Aorta (tissue), 5 donors: ENCODE results near the gene STMP1. TPM values are rescaled to one million over a fixed set of nuclear protein-coding genes. Genes with fewer than 3 reads are reported as not detected.
"Not testable (repeated sequence)": the region's sequence is repeated elsewhere in the genome, so short reads cannot be mapped to it uniquely, and the experiment has no call there.

ENCODE experiments used
- ATAC-seq: fragments of 200-7000 bp; cut with Tn5 transposase; one replicate; pipeline ENCODE4 v1.9.1; 2022; ENCODE audit warnings: moderate library complexity; ENCODE audit not compliant: low FRiP score
- DNase-seq, 2 donors: peaks; one replicate each; pipeline ENCODE4 v3.0.0-alpha.2; 2020
- H3K27ac ChIP-seq, 2 donors: one replicate each; pipeline ENCODE4 v1.5.1; 2013; ENCODE audit warnings: low read length in 2 of 2, mild to moderate bottlenecking in 2 of 2, moderate library complexity in 2 of 2, control low read depth in 1 of 2, inconsistent platforms in 1 of 2, low read depth in 1 of 2
- H3K27me3 ChIP-seq, 2 donors: one replicate each; pipeline ENCODE4 v1.6.1; 2013; ENCODE audit warnings: control low read depth in 1 of 2, low read length in 1 of 2, mild to moderate bottlenecking in 1 of 2, moderate library complexity in 1 of 2; ENCODE audit not compliant: insufficient read depth in 2 of 2, control insufficient read depth in 1 of 2
- H3K36me3 ChIP-seq, 2 donors: one replicate each; pipeline ENCODE4 v1.6.1; 2013; ENCODE audit warnings: control low read depth in 1 of 2, low read length in 1 of 2, mild to moderate bottlenecking in 1 of 2; ENCODE audit not compliant: insufficient read depth in 2 of 2, control insufficient read depth in 1 of 2
- H3K4me1 ChIP-seq, 2 donors: one replicate each; pipeline ENCODE4 v1.6.1; 2013; ENCODE audit warnings: low read length in 2 of 2, control low read depth in 1 of 2, mild to moderate bottlenecking in 1 of 2, moderate library complexity in 1 of 2; ENCODE audit not compliant: insufficient read depth in 2 of 2, control insufficient read depth in 1 of 2
- H3K4me3 ChIP-seq, 2 donors: one replicate each; pipeline ENCODE4 v1.5.1; 2013; ENCODE audit warnings: low read length in 2 of 2, control low read depth in 1 of 2, mild to moderate bottlenecking in 1 of 2
- H3K9me3 ChIP-seq: one replicate; pipeline ENCODE4 v1.6.1; 2013; ENCODE audit warnings: mild to moderate bottlenecking, low read length; ENCODE audit not compliant: control insufficient read depth
- WGBS, 2 donors: extraction: QIAGEN DNeasy Blood & Tissue Kit; methylation state at CpG; one replicate each; pipeline ENCODE4 v1.1.7; 2013; 5-methylcytosine and 5-hydroxymethylcytosine counted together
- intact Hi-C, 2 donors: fragments of 100-400 bp; cut with DNase I; formaldehyde crosslinking; loops; one replicate each; pipeline versions ENCODE4 v1.14.2 to v1.15.0; 2022
- polyA plus RNA-seq, 2 donors: library from polyadenylated mRNA; stranded (reverse); fragments of 200-250 nt; gene quantifications; one replicate each; pipeline ENCODE4 v1.2.3, GENCODE V29; 2013
- total RNA-seq, 2 donors: library from RNA; stranded (reverse); fragmentation: NEBNext Ultra II Directional; extraction: Animal tissue kit (Norgen Biotek cat#: 25700); gene quantifications; one replicate each; pipeline ENCODE4 v1.2.1, GENCODE V29; 2021
- donor health status: healthy with polysubstance abuse.
- donor health status: Bipolar disorder and iron deficiency.
- donor health status: DM: no; HTN: no; CAD: no.
- donor health status: DM: no; HTN: no; CAD: no.
- donor health status: DM: yes; HTN: yes; CAD: no.

The STMP1 gene
- total and polyA plus RNA-seq, 4 donors = 29.8 to 43.3 (median 37.1) TPM

- no peak for DNase-seq
- no peak for ATAC-seq
- Histone ChIP-seq H3K27ac (no peak overlapping the region), H3K9me3 (no peaks in the 10 kb centered on the region), H3K4me1 (no peaks in the 10 kb centered on the region), H3K4me3 (no peak overlapping the region), H3K36me3 (no peaks in the 10 kb centered on the region), H3K27me3 (no peaks in the 10 kb centered on the region)
- intact Hi-C loops = no loop called here
- 63 to 67% methylated on average over 3 of the region's 3 CpGs for WGBS, 2 donors
These were observed 21.3 kb downstream of the STMP1 start for GRCh38 chr7:135683609-135684008.

DNA sequence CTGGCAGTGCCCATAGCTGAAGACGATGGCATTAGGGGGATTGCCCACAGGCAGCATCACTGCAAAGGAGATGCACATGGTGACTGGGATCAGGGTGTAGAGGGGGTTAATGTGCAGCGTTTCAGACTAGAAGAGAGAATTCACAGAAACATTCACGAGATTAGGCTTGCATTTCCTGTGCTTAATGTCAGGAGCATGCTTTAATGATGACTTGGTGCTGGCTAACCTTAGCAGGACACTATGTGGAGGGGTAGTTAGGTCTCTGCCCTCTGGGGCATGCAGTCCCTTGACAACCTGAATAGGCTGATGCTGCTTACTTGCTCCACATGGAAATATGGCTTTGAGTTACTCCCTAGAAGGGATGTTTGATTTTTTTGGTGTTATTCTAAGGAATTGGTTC lies 21.8 kb downstream of the STMP1 start:
- 23 to 27% methylated on average over 3 of the region's 3 CpGs for WGBS, 2 donors
- ATAC-seq = no peak
- intact Hi-C loops = no loop called here

GRCh38 chr7:135684699-135685098 lies 22.4 kb downstream of the STMP1 start:
- ATAC-seq (no peak), DNase-seq (no peak)
- peaks cover 0 to 4% of the 10 kb centered on the region in 2 donors for H3K4me1 ChIP-seq
- no peaks in the 10 kb centered on the region for H3K27me3 ChIP-seq
- H3K4me3 ChIP-seq = no peak overlapping the region
- no peaks in the 10 kb centered on the region for H3K36me3 ChIP-seq
- WGBS, 2 donors = 87 to 89% methylated on average over 5 of the region's 5 CpGs
- no peaks in the 10 kb centered on the region for H3K9me3 ChIP-seq
- intact Hi-C loops = no loop called here
- H3K27ac ChIP-seq = no peak overlapping the region

More for the DNA sequence above, 21.8 kb downstream of the STMP1 start:
- no peaks in the 10 kb centered on the region for H3K36me3 ChIP-seq
- no peak for DNase-seq
- H3K27me3 ChIP-seq = no peaks in the 10 kb centered on the region
- no peak overlapping the region for H3K27ac ChIP-seq
- H3K4me1 ChIP-seq = peaks cover 0 to under 1% of the 10 kb centered on the region in 2 donors
- no peaks in the 10 kb centered on the region for H3K9me3 ChIP-seq
- H3K4me3 ChIP-seq = no peak overlapping the region

DNA sequence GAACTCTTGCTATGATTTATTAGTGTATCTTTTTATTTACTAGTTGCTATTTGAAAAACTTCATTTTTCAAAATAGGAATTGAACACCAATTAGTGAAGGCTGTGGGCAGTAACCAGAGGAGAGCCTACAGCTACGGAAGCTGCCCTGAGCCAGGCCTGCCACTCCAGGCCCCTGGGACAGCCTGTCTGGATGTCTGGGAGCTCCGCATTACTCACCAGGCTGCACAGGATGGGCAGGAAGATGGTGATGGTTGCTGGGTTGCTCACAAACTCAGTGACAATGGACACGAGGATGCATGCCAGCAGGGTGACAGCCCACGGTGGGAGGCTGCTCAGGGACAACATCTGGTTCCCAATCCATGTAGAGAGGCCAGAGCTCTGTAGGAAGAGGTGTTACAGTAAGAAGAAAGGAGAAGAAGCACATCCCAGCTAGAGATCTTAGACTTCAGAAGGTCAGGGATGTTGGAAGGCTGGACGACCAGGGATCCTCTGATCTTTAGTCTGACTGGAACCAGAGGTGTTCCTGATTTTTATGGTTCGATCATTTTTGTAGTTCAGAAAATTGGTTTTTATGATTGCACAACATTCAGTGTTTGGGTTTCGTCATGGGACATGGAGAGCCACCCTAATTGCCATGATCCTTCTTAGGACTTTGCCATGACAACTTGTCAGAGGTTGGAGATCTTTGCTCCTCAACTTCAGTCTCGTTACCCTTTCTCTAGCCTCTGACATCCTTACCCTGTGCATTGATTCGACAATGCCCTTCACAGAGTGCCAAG lies 23.2 kb downstream of the STMP1 start:
- Histone ChIP-seq H3K27me3 (no peaks in the 10 kb centered on the region), H3K9me3 (no peaks in the 10 kb centered on the region), H3K27ac (no peak overlapping the region), H3K4me1 (peaks cover 0 to 4% of the 10 kb centered on the region in 2 donors), H3K4me3 (no peak overlapping the region), H3K36me3 (peaks cover 0 to under 1% of the 10 kb centered on the region in 2 donors)
- intact Hi-C loops = no loop called here
- ATAC-seq = no peak
- 89 to 90% methylated on average over 9 of the region's 9 CpGs for WGBS, 2 donors
- DNase-seq = no peak

DNA sequence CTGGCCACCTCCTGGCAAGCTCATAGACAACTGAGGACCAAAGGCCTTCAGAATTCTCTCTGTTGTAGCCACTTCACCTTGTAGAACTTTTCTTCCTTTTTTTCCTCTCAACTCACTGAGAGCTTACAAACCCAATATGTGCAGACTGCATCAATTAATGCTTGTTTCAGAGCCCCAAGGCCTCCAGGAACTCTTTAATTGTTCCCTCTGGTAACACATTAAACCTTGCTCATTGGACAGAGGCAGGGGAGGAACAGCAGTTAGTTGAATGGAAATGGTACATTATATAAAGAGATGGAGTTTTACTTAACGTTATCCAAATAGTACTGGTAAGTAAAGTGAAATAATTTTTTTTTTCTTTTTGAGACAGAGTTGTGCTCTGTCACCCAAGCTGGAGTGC lies 25.2 kb downstream of the STMP1 start:
- DNase-seq (no peak), ATAC-seq (no peak)
- H3K4me1 ChIP-seq = peaks cover 0 to 4% of the 10 kb centered on the region in 2 donors
- H3K27ac ChIP-seq = no peak overlapping the region
- no peaks in the 10 kb centered on the region for H3K9me3 ChIP-seq
- intact Hi-C loops = no loop called here
- WGBS, 2 donors = 0 to 44% methylated on average over 1 of the region's 1 CpG
- H3K27me3 ChIP-seq = no peaks in the 10 kb centered on the region
- peaks cover 0 to 4% of the 10 kb centered on the region in 2 donors for H3K36me3 ChIP-seq
- no peak overlapping the region for H3K4me3 ChIP-seq

DNA sequence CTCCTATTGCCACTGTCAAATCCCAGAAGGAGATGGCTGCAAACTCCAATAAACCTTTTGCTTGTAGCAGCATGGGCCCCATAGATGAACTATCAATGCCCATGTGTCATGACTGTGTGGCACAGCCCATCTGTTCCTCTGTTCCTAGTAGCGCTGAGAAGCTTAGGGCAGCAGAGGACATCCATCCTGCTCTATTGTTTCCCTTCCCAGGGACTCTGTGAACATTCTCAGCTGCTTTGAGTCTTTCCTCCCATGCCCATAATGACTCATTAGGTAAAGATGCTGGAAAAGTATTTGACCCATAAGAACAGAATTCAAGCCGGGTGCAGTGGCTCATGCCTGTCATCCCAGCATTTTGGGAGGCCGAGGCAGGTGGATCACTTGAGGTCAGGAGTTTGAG lies 28.3 kb downstream of the STMP1 start:
- ATAC-seq = no peak
- Histone ChIP-seq H3K4me3 (no peak overlapping the region), H3K4me1 (peaks cover 0 to 4% of the 10 kb centered on the region in 2 donors), H3K27ac (no peak overlapping the region), H3K27me3 (no peaks in the 10 kb centered on the region), H3K9me3 (no peaks in the 10 kb centered on the region), H3K36me3 (peaks cover 0 to 6% of the 10 kb centered on the region in 2 donors)
- DNase-seq = no peak
- WGBS, 2 donors = 79 to 80% methylated on average over 3 of the region's 3 CpGs
- intact Hi-C loops = no loop called here

DNA sequence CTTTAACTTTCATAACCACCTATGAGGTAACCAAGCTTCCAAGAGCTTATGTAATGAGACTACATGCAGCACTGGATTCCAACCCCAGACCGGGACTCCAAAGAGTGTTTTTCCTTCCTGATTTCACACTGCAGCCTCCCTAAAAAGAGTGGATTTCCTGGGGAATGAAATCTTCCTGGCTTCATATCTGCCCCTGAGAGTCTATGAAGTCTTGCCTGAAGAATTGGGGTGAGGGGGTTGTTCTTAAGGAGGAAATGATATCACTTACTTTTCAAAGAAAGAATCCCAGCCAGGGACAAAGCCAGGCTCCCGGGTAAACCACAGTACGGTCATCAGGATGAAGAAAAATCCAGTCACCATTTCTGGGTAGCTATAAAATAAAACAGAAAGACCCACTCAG lies 29.7 kb downstream of the STMP1 start:
- peaks cover 0 to 4% of the 10 kb centered on the region in 2 donors for H3K4me1 ChIP-seq
- WGBS, 2 donors = 87 to 91% methylated on average over 3 of the region's 3 CpGs
- H3K4me3 ChIP-seq = no peak overlapping the region
- peaks cover 0 to 6% of the 10 kb centered on the region in 2 donors for H3K36me3 ChIP-seq
- DNase-seq (no peak), ATAC-seq (no peak)
- no peaks in the 10 kb centered on the region for H3K27me3 ChIP-seq
- H3K27ac ChIP-seq = no peak overlapping the region
- no peaks in the 10 kb centered on the region for H3K9me3 ChIP-seq
- intact Hi-C loops = no loop called here

DNA sequence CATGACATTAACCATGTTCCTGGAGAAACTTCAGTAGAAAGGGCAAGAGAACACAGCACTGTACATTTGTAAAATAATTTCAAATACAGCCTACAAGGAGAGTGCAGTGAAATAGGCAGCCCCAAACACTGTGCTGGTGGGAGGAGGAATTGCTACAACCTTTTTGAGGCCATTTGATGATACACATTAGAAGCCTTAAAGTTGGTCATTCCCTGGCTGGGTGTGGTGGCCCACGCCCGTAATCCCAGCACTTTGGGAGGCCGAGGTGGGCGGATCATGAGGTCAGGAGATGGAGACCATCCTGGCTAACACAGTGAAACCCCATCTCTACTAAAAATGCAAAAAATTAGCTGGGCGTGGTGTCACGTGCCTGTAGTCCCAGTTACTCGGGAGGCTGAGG lies 30.3 kb downstream of the STMP1 start:
- H3K9me3 ChIP-seq, H3K27ac ChIP-seq, H3K36me3 ChIP-seq, DNase-seq, intact Hi-C loops, H3K27me3 ChIP-seq, ATAC-seq, H3K4me1 ChIP-seq, H3K4me3 ChIP-seq: not testable (repeated sequence)
- WGBS, 2 donors = 98 to 99% methylated on average over 7 of the region's 7 CpGs

- Histone ChIP-seq H3K27me3 (no peaks in the 10 kb centered on the region), H3K9me3 (no peaks in the 10 kb centered on the region), H3K27ac (no peak overlapping the region), H3K36me3 (peaks cover 0 to 6% of the 10 kb centered on the region in 2 donors), H3K4me1 (peaks cover 0 to 4% of the 10 kb centered on the region in 2 donors), H3K4me3 (no peak overlapping the region)
- intact Hi-C loops = no loop called here
- WGBS, 2 donors = 76 to 87% methylated on average over 4 of the region's 4 CpGs
- DNase-seq = no peak
- ATAC-seq = no peak
These were observed 31.2 kb downstream of the STMP1 start for GRCh38 chr7:135693558-135693957.
